Fibroblast of peridontal ligament (primary cell): Measurements from ENCODE around the gene CEMIP.

Experiments used
- DNase-seq: peaks from one replicate; pipeline ENCODE4 v3.0.0-alpha.2; 2010; ENCODE audit errors: extremely low read depth

CEMIP gene

DNA sequence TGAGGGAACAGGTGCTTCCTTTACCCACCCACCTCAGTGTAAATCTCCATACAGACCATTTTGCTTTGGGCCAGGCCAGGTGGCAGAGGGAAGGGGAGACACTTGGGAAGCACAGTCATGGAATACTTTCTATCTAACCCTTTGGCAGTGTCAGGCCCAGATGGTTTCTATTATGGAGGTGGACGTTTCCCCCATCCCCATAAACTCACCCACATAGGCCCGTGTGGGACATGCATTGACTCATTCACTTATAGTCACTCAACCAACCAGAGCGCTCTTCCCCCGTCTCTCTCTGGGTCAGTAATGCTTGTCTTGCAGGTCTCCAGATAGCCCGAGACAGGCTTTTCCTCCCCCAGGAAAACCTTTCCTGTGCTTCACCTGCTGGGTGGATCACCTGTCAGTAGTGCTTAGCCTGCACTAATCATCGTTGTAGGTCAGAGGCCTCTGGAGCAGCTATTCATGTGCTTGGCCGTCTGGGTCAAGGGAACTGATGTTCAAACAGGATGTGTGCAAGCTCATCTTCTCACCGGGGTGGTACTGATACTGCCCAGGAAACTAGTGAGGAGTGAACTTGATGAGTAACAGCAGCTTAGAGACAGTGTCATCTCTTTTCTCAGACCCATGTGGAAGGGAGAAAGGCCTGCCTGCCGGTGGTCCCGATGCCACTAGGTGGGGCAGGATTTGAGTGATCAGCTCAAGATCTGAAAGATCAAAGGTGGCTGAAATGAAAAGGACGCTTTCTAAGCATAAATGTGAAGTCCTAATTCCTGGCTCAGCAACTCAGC, 67.1 kb downstream of the CEMIP start:
- no peak for DNase-seq

DNA sequence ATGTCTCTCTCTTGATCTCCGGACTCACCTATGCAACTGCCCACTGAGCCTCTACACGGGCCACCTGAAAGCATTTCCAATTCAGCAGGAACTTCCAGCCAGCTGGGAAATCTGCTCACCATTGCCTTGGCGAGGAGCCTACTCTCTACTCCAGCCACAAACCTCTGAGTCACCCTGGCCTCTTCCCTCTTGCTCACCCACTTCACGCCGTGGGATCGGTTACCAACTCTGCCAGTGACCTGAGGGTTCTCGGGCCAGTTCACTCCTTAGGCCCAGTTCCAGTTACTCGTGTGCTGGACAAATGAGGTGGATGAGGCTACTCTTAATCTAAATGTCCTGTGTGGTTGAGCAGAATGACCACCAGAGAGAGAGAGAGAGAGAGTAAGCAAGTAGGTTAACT, 70.1 kb downstream of the CEMIP start:
- DNase-seq, result peak; percentile 93

DNA sequence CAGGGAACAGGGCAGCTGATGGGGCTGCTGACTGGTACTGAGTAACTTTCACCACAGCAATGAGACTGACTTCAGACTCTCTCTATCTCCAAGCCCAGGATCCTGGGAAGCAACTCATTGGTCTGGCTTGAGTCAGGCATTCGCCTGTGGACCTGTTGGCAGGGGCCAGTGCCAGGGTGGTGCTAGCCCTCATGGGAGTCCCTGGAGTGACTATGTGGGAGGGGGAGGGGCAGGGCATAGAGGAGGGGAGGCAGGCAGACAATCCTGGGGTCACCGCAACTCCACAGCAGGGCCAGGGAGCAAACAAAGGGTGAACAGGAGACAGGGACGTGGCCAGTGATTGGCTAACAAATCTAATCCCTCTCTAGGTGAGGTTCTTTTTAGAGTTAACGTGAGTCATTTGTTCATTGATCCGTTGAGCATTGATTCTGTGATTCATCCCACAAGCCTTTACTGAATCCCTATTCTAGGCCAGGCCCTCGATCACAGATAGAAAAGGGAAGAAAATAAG, 71.8 kb downstream of the CEMIP start:
- DNase-seq, result no peak

DNA sequence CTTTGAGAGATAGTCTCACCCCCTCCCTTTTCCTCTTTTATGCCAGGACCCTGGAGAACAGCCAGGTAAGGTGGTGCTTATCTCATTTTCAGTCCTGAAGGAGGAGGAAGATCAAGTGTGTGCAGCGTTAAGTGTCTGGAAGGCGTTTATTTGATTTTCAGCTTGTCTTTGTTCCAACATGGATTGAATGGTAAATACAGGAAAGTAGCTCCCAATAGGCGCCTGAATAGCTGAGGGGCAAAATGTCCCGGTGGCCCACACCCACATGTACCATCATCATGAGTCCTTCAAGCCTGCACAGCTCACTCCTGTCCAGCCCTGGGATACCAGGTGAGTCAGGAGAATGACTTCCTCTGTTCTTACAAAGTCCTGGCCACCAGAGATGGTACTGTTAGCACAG, 73.5 kb downstream of the CEMIP start:
- no peak for DNase-seq

DNA sequence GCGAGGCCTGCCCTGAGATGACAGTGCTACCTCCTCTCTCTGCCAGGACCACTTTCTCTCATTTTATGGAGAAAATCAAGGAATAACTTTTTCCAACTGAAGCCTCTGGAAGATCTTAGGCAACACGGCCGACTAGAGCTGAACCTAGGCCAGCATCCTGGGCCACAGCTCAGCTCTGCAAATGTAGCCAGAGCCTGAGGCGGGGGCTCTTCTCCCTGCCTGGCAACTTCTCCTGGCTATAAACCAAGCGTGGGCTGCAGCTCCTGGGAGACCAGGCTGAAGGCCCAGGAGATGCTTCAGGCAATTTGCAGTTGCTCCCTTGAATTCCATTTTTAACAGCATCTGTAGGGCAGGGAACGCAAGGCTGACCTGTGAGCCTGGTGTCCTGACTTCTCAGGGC, 74.9 kb downstream of the CEMIP start:
- DNase-seq, result no peak

DNA sequence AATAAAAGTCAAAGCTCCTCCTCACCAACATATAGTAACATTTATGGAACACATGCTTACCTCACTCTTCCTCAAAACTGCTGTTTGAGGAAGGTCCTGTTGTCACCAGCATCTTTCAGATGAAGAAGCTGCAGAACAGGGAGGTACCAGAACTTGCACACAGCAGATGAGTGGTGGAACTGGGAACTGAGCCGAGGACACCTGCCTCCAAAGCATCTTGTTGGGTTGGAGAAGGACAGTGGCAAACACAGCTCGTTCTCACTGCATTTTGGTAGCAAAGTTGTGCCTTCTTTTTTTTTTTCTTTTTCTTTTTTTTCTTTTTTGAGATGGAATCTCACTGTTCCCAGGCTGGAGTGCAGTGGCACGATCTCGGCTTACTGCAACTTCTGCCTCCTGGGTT, 76.0 kb downstream of the CEMIP start:
- DNase-seq, result no peak

DNA sequence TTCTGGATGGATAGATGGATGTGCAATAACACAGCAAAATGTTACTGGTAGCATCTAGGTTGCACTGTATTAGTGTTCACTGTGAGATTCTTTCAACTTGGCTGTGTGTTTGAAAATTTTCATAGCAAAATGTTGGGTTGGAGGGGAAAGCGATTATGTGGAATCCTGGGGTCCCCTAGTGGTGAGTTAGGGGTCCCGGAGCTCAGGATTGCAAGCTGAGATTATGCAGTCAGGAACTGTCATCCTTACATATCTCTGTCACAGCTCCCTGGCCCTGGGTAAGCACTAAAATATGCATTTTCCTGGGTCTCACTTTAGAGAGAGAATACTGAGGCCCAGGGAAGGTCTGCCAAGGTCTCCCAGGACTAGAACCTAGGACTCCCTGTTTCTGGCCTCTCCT, 77.2 kb downstream of the CEMIP start:
- DNase-seq, result no peak

DNA sequence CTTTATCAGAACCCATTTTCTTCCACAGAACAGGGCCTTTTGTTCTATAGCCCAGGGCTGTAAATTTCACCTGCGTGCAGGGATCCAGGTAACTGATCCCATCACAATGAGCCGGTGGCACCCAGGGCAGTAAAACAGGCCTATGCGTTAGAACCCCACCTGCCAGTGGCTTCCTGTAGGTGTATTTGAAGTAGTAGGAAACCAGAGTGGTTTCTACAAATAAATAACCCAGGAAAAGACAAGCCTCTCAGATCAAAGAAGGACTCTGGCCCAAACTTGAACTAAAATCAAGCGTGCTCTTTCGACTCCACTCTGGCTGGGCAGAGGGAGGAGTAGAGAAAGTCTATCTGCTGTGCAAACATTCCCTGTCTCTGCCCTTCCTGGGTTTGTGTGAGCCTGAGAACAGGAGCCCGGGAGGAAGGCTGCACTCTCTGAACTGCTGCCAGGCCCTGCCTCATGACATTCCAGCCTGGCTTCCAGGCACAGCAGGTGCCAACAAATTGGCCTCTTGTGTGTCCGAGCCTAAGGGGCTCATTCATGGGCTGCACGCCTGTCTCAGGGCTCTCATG, 77.7 kb downstream of the CEMIP start:
- DNase-seq, result no peak

DNA sequence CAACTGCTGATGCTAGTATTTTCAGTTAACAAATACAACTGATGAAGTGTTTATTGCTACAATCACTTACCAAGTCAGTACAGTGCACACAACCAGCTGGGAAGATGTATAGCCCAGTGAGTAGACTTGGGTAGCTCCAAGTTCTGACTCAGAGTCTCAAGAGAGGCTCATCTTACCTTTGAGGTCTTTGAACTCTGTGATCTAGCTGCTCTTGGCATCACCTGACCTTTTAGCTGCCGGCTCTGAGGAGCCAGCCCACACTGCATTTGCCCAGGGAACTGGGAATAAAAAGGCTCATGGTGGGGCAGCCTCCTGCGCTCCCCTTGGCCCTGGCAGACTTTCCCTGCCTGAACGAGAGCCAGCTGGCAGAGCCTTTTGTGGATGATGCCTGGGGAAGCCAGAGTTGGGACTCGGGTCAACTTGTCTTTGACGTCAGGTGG, 82.6 kb downstream of the CEMIP start:
- DNase-seq, result peak; percentile 86

DNA sequence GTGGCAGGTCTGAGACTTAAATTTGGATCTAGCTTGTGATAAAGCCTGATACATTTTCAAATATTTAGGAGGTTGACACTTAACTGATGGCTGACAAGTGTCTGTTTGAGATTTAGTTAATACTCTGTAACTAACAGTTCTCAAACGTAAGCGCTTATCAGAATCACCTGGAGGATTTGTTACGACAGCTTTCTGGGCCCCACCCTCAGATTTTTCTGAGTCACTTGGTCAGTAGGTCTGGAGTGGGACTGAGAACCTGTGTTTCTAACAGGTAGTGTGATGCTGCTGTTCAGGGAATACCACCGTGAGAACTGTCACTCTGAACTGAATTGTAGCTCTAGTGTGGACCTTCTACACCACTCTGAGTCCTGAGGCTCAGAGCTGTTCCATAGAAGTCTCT, 85.5 kb downstream of the CEMIP start:
- DNase-seq, result no peak

DNA sequence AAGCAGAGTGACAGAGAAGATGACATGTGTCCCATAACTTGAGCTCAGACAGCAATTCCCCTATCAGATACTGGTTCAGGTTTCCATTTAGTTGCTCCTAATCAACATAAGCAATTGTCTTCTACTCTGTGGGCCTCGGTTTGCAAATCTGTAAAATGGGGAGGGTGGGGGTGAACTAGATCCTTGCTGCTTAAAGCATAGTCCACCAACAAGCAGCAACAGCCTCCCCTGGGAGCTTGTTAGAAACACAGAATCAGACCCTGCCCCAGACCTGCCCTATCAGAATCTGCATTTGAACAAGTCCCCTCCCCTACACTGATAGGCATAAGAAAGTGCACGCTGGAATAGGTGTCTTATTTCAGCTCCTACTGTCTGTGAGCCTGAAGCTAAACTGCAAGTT, 87.8 kb downstream of the CEMIP start:
- no peak for DNase-seq

DNA sequence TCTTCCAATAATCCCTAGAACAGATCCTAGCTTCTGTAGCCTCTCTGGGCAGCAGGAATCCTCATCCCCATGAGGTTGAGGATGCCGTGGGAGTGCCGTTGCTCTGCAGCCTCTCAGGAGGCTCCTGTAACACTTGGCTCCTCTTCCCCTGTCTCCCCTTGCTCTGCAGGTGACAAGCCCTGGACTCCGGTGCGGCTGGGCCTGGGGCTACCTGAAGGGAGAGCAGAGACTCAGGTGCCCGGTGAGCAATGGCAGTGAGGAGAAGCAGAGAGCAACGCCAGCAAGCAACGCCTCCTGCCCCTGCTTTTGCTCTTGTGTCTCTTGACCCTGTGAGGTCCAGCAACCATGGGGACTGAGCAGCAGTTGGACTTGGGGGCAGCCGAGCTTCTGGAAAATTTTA, 91.2 kb downstream of the CEMIP start:
- DNase-seq, result no peak

DNA sequence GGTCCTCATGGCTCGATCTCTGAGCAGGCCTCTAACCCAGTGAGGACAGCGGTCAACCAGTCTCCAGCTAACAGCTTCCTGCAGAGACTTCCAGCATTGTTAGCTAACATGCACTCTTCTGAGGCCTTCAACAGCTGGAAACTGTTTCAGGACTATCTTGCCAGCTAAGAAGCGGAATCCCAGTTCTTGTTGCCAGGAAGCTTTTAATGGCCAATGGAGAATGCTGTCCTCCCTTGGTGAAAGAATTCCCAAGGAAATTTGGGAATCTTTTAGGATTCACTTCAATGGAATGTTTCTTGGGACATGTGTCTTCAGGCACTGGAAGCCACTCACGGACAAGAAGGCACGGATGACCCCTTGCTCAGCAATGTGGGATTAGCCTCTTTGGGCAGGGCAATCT, 91.7 kb downstream of the CEMIP start:
- DNase-seq, result peak; percentile 43

DNA sequence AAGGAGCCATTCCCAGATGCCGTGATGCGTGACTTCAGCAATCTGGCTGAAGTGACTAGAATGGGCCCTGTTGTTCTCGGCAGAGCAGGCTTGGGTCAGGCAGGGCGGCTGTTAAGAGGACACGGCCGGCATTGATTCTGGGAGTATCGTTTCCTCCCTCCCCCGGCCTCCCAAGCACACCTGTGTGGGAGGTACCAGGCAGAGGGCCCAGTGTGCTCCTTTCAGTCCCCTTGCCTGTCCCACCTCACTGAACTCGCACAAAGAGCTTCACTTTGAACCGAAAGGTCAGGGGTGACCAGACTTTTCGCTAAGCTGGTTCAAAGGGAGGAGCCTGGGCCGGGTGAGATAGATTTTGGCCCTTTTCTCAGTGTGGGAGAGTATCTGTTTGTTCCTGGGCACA, 92.7 kb downstream of the CEMIP start:
- no peak for DNase-seq

DNA sequence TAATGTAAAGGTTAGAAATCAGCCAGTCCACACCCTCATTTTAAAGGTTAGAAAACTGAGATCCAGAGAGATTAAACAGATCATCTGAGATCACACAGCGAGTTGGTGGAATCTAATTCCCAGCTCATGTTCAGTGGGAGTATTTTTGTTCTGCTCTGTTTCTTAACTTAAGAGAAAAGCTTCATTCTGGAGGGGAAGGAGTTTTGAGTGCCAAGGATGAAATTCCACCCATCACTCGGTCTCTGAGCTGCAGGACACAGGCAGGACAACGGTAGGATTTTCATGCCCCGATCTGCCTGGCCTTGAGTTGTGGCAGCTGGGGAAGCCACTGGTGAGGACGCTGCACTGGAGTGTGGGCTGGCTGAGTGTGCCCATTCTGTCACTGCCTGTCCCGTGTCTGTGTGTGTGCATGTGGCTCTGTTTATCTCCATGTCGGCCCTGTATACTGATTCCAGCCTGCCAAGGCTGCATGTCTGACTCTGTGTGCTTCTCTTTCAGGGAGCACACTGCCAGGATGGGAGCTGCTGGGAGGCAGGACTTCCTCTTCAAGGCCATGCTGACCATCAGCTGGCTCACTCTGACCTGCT, 94.3 kb downstream of the CEMIP start:
- DNase-seq, result no peak

DNA sequence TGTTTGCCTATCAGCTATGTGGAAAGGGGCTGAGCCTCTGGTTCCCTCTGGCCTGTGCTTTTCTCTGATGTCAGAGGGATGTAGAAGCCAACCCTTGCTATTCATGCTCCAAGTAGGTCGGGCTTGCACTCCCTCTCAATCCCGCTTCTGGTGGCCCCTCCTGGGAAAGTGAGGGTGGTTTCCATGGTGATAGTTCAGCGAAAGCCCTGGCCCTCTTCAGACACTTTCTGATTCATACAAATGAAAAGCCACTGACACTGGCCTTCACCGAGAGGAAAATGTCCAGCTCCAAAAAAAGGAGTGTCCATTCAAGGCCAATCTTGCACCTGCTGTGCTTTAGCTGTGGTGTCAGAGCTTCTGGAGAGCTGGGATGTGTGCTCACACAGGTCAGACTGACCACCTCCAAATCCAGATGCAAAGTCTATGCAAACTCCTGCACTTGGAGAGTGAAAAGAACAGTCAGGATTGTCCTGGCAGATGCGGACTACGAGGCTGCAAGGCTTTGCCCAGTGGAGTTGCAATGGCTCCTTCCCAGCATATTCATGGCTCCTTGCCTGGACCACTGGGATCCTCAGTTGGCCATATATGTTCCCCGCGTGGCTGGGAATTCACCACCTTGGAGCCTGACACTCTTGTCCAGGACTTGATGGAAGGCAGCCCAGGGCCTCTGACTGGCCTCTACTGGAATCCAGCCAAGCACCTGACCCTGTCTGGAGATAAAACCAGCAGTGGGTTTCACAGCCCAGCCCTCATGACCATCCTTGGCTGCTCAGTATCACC, 96.6 kb downstream of the CEMIP start:
- DNase-seq, result no peak

DNA sequence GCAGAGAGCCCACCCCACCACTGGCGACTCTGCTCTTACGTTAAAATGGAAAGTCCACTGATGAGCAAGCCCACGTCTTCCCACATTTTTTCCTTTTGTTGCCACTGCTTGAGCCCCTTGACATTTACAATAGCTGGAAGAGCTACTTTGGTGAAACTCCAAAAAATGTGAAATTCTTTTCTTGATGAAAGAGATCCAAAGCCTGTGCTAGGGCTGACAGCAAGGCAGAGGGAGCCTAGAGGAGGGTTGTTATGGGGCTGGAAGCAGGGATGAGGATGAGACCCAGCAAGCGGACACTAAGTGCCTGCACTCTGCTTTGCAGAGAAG, 97.1 kb downstream of the CEMIP start:
- DNase-seq, result no peak

DNA sequence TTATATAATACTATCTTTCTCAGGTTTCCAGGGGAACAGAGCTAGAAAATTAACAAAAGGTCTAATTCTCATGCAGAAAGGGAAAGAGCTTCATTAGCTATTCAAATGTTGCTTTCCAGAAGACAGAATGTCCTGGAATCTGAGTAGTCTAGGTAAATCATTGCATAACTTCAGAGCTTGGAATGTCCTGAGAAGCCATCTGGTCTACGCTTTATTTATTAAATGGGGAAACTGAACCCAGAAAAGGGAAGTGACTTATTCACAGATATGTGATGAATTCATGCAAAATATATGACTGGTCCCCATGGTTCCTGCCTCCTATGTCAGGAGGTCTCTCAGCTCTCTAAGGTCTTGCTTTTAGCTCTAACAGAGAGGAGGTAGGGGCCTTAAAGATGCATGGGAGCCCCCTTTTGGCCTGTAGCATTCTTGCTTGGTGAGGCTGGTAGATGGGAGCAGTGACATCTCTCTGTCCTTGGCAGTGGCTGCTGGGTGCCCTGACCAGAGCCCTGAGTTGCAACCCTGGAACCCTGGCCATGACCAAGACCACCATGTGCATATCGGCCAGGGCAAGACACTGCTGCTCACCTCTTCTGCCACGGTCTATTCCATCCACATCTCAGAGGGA, 99.2 kb downstream of the CEMIP start:
- no peak for DNase-seq

DNA sequence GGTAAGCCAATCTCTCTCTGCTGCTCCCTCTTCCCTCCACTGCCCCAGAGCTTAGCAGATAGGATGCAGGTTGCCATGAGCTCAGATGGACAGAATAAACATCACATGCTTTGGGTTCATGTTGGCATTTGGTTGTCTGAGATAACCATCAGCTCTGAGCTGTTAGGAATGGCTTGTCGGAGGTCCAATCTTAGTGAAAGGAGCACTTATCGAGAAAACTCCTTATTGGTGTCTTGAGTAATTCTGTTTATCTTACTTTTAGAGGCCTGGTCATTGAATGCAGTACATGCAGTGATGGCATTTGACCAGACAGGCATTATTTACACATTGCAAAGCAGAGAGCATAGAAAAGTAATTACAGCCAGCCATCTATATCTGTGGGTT, 99.7 kb downstream of the CEMIP start:
- no peak for DNase-seq

DNA sequence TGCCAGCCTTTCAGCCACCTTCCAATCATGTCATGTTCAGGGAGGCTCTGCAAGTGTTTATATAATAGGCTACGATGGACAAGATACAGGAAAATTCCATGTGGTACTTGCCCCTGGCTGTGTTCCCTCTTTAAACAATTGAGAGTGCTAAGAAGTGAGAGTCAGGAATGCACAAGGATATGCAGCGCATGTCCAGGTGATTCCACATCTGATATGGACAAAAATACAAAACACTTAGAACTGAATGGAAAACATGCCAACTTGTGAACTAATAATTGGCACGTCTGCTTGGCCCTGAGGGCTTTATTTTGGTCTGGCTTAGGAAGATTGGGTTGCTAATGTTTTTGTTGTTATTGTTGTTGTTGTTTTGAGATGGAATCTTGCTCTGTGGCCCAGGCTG, 100.9 kb downstream of the CEMIP start:
- DNase-seq, result no peak

DNA sequence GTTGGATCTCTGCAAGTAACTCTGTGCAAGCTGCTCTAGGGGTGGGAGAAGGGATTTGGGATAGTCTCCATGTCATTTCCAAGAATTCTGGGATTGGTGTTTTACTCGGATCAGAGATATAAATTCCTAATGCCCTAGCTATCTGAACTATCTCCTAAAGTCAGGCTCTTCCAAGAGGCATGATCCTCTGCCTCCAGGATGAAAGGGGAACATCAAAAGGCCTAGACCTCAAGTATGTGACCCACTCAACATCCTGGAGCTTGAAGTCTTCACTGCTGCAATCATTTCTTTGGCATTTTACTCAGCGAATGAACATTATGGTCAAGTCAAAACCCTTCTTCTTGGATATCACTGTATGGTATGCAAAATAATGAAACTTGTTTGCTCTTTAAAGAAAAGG, 104.5 kb downstream of the CEMIP start:
- no peak for DNase-seq

DNA sequence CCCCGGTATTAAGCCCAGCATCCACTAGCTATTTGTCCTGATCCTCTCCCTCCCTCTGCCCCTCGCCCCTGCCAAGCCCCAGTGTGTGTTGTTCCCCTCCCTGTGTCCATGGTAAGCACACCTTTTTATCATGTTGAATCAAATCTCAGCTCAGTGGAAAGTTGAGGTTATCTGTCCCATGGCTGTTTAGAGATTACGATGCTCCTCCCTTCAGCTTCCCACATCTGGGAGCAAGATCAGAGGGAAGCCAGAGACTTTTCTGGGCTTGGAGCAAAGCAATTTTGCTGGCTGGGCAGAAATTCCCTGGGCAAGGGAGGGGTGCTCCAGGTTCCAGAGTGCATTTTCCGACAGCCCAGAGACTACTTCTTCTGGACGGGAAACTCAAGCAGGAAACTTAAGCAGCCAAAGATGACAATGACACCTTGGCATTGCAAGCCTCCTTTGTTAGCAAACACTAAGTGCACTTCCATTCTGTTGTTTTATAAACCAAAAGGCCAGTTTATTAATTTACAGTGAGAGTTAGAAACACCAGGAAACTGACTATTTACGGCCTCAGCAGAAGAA, 105.9 kb downstream of the CEMIP start:
- no peak for DNase-seq
